GM20000 (cell line): Measurements from ENCODE around the gene CDC73.
"Not testable (repeated sequence)": the region's sequence is repeated elsewhere in the genome, so short reads cannot be mapped to it uniquely, and the experiment has no call there.

ENCODE experiments used
- DNase-seq: peaks from one replicate; pipeline ENCODE4 v3.0.0; 2012; ENCODE audit warnings: low spot score
- CTCF ChIP-seq: IDR thresholded peaks from 2 replicates; pipeline ENCODE4 v1.5.1; 2012; ENCODE audit warnings: mild to moderate bottlenecking, control low read depth; ENCODE audit errors: extremely low read depth, missing control alignments

Gene CDC73

DNA sequence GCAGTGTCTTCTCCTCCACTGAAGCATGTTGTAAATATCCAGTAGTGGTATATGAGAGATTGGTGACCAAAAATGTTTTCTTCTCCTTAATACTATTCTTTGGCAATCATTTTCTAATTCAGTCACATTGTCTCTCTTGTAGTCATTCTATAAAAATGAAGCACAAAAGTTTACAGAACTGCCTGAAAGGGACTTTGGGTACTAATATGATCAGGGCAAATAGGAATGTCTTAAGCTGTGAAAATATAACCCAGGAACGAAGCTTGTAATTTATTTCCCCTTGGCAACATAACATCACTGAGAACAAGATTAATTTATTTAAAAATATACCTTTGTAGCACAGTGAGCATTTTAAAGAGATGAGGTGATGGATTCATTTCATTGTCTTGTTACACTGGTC is 59.7 kb downstream of the CDC73 start:
- TF ChIP-seq CTCF, result no peak
- no peak for DNase-seq

- no peak for DNase-seq
- TF ChIP-seq CTCF, result no peak
Observed at GRCh38 chr1:193181985-193182384, 60.2 kb downstream of the CDC73 start.

- peak; percentile 5 for DNase-seq
- TF ChIP-seq CTCF, result peak; percentile 77
Observed at GRCh38 chr1:193183019-193183627, 61.3 kb downstream of the CDC73 start.

- DNase-seq, result no peak
- TF ChIP-seq CTCF, result no peak
Observed at GRCh38 chr1:193184776-193185175, 62.9 kb downstream of the CDC73 start.

GRCh38 chr1:193185211-193185610 is 63.4 kb downstream of the CDC73 start:
- no peak for DNase-seq
- no peak for TF ChIP-seq CTCF

GRCh38 chr1:193185901-193186731 is 64.3 kb downstream of the CDC73 start, which contains the start of gene B3GALT2:
Gene B3GALT2, minus strand, starts transcription at chr1:193186613. Its CDS starts 5,051 bp downstream, at chr1:193181562.
- TF ChIP-seq CTCF, result no peak
- DNase-seq, result no peak

DNA sequence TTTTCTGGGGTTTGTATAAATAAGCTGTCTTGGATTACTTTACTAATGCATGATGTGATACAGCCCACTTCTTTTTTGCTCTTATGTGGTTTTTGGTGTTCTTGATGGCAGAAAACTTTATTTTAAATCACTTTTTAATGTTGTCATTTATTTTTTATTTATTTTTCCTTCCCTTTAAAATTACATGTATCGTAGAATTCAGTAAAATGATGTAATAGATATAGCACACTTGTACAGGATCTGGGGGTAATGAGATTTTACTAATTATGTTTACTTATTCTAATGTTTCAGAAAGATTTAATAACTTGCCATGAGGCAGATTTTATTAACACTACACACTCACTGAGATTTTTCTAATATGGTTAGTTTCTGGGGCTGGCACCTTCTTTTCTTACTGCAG is 65.3 kb downstream of the CDC73 start:
- TF ChIP-seq CTCF, result no peak
- DNase-seq, result no peak

DNA sequence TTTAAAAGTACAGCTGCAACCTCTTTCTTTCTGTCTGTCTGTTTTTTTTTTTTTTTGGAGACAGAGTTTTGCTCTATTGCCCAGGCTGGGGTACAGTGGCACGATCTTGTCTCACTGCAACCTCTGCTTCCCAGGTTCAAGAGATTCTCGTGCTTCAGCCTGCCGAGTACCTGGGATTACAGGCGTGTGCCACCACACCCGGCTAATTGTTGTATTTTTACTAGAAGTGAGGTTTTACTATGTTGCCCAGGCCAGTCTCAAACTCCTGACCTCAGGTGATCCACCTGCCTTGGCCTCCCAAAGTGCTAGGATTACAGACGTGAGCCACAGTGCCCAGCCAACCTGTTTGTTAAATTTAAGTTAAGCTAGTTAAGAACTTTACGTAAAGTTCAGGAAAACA is 67.1 kb downstream of the CDC73 start:
- not testable (repeated sequence) for DNase-seq
